HG03521 (cell line): Measurements from ENCODE around the gene TM4SF5.

Experiments
- ATAC-seq: cut with Tn5 transposase; IDR thresholded peaks from one replicate; pipeline ENCODE4 v1.9.1; 2021; ENCODE audit warnings: mild to moderate bottlenecking, moderate library complexity; ENCODE audit not compliant: unreplicated experiment

The TM4SF5 gene

GRCh38 chr17:4771519-4772234 lies at the start of gene TM4SF5:
TM4SF5 (plus strand) TSS chr17:4771886; CDS start chr17:4771923, 37 bp downstream.
- ATAC-seq, result no peak

- no peak for ATAC-seq
Measured at GRCh38 chr17:4722678-4723240, 48.9 kb upstream of the TM4SF5 start.

GRCh38 chr17:4724650-4725049 lies 47.0 kb upstream of the TM4SF5 start:
- no peak for ATAC-seq

- ATAC-seq, result no peak
Measured at GRCh38 chr17:4725646-4726310, 45.9 kb upstream of the TM4SF5 start.

- ATAC-seq, result no peak
Measured at GRCh38 chr17:4728124-4728523, 43.6 kb upstream of the TM4SF5 start.

GRCh38 chr17:4733073-4733531 lies 38.6 kb upstream of the TM4SF5 start:
- no peak for ATAC-seq

- ATAC-seq, result no peak
Measured at GRCh38 chr17:4734857-4735475, 36.7 kb upstream of the TM4SF5 start.

GRCh38 chr17:4735876-4736651 lies 35.6 kb upstream of the TM4SF5 start:
- no peak for ATAC-seq

- no peak for ATAC-seq
Measured at GRCh38 chr17:4738136-4739121, 33.3 kb upstream of the TM4SF5 start.

GRCh38 chr17:4739122-4740024 lies 32.3 kb upstream of the TM4SF5 start, which contains the start of the genes CXCL16 and ZMYND15:
CXCL16 (minus strand) TSS chr17:4739928; CDS start chr17:4739339, 589 bp downstream.
ZMYND15 (plus strand) TSS chr17:4739833; CDS start chr17:4740549, 716 bp downstream.
- ATAC-seq, result no peak

GRCh38 chr17:4740025-4740351 lies 31.7 kb upstream of the TM4SF5 start:
- ATAC-seq, result no peak

GRCh38 chr17:4740584-4740983 lies 31.1 kb upstream of the TM4SF5 start:
- no peak for ATAC-seq

- no peak for ATAC-seq
Measured at GRCh38 chr17:4741544-4741943, 30.1 kb upstream of the TM4SF5 start.

GRCh38 chr17:4742133-4742532 lies 29.6 kb upstream of the TM4SF5 start:
- ATAC-seq, result no peak

GRCh38 chr17:4742629-4743028 lies 29.1 kb upstream of the TM4SF5 start:
- no peak for ATAC-seq

GRCh38 chr17:4743216-4743615 lies 28.5 kb upstream of the TM4SF5 start:
- no peak for ATAC-seq

- ATAC-seq, result no peak
Measured at GRCh38 chr17:4743898-4744297, 27.8 kb upstream of the TM4SF5 start.
